Stimulated activated CD4-positive, alpha-beta T cell treated with anti-CD3 and anti-CD28 coated beads, Interleukin-1b, Interleukin-23, amount 100 ng/mL, for 1 hour (primary cell): ENCODE results near the gene NUDT1.

Experiments used
- DNase-seq, 2 donors: peaks; one replicate each; pipeline ENCODE4 v3.0.0-alpha.2; 2020; ENCODE audit warnings: low read depth in 2 of 2

Gene NUDT1

GRCh38 chr7:2224491-2224928 is 17.5 kb upstream of the NUDT1 start:
- no peak for DNase-seq

- no peak for DNase-seq
These were observed 17.1 kb upstream of the NUDT1 start for GRCh38 chr7:2224934-2225333.

- DNase-seq: no peak
These were observed 16.7 kb upstream of the NUDT1 start for GRCh38 chr7:2225336-2225735.

- no peak for DNase-seq
These were observed 16.2 kb upstream of the NUDT1 start for GRCh38 chr7:2225830-2226229.

- DNase-seq: no peak
These were observed 14.3 kb upstream of the NUDT1 start for GRCh38 chr7:2227699-2228098.

GRCh38 chr7:2228921-2229320 is 13.1 kb upstream of the NUDT1 start:
- no peak for DNase-seq

GRCh38 chr7:2229467-2229866 is 12.6 kb upstream of the NUDT1 start:
- DNase-seq: no peak

- DNase-seq: no peak
These were observed 11.8 kb upstream of the NUDT1 start for GRCh38 chr7:2230226-2230625.

GRCh38 chr7:2230882-2231281 is 11.1 kb upstream of the NUDT1 start:
- DNase-seq: no peak

- DNase-seq: no peak
These were observed 9.8 kb upstream of the NUDT1 start for GRCh38 chr7:2231992-2232765.

GRCh38 chr7:2232766-2233520 is 9.1 kb upstream of the NUDT1 start, which contains the start of gene MAD1L1:
MAD1L1 (minus strand) TSS chr7:2232945; CDS start chr7:2230133, 2,812 bp downstream.
- peak; percentile 74 to 75 for DNase-seq

- no peak for DNase-seq
These were observed 8.1 kb upstream of the NUDT1 start for GRCh38 chr7:2233926-2234325.

- no peak for DNase-seq
These were observed 4.9 kb upstream of the NUDT1 start for GRCh38 chr7:2237109-2237602.

- no peak for DNase-seq
These were observed 2.8 kb upstream of the NUDT1 start for GRCh38 chr7:2239242-2239641.

- DNase-seq: no peak
These were observed 759 bp downstream of the NUDT1 start for GRCh38 chr7:2242541-2243429.

GRCh38 chr7:2243458-2243857 is 1.4 kb downstream of the NUDT1 start:
- no peak for DNase-seq

- DNase-seq: no peak
These were observed 2.5 kb downstream of the NUDT1 start for GRCh38 chr7:2244404-2244995.

GRCh38 chr7:2245883-2246675 is 4.1 kb downstream of the NUDT1 start:
- DNase-seq: no peak

GRCh38 chr7:2247141-2247995 is 5.3 kb downstream of the NUDT1 start:
- no peak for DNase-seq
